ENCODE measurements around the gene WDR6. TPM values are rescaled to one million over a fixed set of nuclear protein-coding genes. Genes with fewer than 3 reads are reported as not detected.

Gene WDR6
- polyA plus RNA-seq, 1 experiment, result 164 TPM

DNA sequence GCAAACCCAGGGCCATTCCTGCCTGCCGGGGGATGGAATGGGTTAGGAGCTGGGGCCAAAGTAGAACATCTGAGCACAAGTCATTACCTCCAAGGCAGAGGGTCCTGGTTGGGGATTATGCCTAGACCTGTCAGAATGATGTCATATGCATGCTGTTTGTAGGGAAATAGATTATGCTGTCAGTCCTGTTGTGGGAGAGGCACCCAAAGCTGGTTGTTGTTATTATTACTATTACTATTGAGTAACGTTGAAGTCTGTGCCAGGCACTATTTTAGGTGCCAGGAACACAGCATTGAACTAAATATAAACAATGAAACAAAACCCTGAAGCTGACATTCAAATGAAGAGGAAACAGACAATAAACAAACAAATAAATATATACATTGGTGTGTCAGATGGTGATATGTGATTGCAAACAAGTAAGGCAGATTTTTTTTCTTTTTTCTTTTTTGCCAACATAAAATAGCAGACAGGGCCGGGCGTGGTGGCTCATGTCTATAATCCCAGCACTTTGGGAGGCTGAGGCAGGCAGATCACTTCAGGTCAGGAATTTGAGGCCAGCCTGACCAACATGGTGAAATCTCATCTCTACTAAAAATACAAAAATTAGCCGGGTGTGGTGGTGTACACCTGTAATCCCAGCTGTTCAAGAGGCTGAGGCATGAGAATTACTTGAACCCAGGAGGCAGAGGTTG lies 15.2 kb upstream of the WDR6 start:
- peaks cover 5% of the 10 kb centered on the region for H3K36me3 ChIP-seq (ENCODE audit: control insufficient read depth, insufficient read depth, low read length)
- no peak for DNase-seq (ENCODE audit: low read depth)
- ChIA-PET CTCF (interaction anchor here (0.9 to 5.7 kb wide), 7 partner anchors 7 to 41 kb away, joined by 3 to 60 read pairs (median 4); partner anchors contain the start of genes DALRD3, NDUFAF3 and WDR6), POLR2A (interaction anchor here (0.6 kb wide), 1 partner anchor 15 kb away, joined by 9 read pairs; the partner anchor contains the start of gene WDR6)
- peak overlapping the region; percentile 88; the same call in 1 of the 2 replicates for H3K4me3 ChIP-seq (ENCODE audit: low read depth, low read length)
- no peaks in the 10 kb centered on the region for H3K27me3 ChIP-seq (ENCODE audit: control insufficient read depth, insufficient read depth, low read length)
- TF ChIP-seq, protein P1, sequence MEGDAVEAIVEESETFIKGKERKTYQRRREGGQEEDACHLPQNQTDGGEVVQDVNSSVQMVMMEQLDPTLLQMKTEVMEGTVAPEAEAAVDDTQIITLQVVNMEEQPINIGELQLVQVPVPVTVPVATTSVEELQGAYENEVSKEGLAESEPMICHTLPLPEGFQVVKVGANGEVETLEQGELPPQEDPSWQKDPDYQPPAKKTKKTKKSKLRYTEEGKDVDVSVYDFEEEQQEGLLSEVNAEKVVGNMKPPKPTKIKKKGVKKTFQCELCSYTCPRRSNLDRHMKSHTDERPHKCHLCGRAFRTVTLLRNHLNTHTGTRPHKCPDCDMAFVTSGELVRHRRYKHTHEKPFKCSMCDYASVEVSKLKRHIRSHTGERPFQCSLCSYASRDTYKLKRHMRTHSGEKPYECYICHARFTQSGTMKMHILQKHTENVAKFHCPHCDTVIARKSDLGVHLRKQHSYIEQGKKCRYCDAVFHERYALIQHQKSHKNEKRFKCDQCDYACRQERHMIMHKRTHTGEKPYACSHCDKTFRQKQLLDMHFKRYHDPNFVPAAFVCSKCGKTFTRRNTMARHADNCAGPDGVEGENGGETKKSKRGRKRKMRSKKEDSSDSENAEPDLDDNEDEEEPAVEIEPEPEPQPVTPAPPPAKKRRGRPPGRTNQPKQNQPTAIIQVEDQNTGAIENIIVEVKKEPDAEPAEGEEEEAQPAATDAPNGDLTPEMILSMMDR (IDR thresholded peaks at IDR 0.05; ENCODE audit: insufficient read depth, low read depth, low read length), result no peak

DNA sequence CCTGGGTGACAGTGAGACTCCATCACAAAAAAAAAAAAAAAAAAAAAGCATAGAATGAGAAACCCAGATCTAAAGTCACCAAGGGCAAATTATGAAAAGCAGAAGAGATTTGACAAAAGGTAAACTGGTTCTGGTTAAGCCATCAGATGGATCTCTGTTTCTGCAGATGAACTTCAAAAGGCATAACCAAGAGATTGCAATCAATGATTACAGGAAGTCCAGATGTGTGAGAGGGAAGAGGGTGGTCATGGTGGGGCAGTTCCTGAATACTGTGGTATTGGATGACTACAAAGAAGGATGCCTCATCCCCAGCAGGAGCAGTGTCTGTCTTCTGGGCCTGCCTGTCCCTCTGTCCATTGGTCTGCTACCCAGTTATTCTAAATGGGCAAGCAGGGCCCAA lies 13.4 kb upstream of the WDR6 start:
- Histone ChIP-seq H3K4me3 (ENCODE audit: low read depth, low read length) (no peak overlapping the region), H3K27me3 (ENCODE audit: control insufficient read depth, insufficient read depth, low read length) (no peaks in the 10 kb centered on the region), H3K36me3 (ENCODE audit: control insufficient read depth, insufficient read depth, low read length) (peaks cover 5% of the 10 kb centered on the region)
- ChIA-PET POLR2A (interaction anchor here (0.7 kb wide), 1 partner anchor 13 kb away, joined by 8 read pairs; the partner anchor contains the start of gene WDR6), CTCF (no interaction called here)
- TF ChIP-seq, protein P1 (IDR thresholded peaks at IDR 0.05; ENCODE audit: insufficient read depth, low read depth, low read length), result no peak
- no peak for DNase-seq (ENCODE audit: low read depth)

DNA sequence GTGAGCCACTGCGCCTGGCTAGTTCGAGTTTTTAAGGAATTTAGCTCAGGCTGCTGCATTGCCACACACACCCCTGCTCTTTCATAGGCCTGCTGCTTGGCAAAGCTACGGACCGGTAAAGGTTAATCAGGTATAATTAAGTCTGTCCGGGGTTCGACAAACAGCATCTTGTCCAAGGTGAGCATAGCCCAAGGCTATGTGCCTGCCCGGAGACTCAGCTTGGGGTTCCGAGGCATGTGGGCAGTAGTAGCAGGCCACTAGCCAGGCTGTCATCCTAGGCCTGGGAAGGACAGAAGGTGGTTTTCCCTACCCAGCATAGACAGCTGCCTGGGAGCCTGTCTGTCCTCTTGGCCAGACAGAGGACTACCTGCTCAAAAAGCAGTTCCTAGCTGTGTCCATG lies 10.6 kb upstream of the WDR6 start:
- peaks cover 5% of the 10 kb centered on the region for H3K36me3 ChIP-seq (ENCODE audit: control insufficient read depth, insufficient read depth, low read length)
- no peaks in the 10 kb centered on the region for H3K27me3 ChIP-seq (ENCODE audit: control insufficient read depth, insufficient read depth, low read length)
- TF ChIP-seq, protein P1 (IDR thresholded peaks at IDR 0.05; ENCODE audit: insufficient read depth, low read depth, low read length), result no peak
- no peak for DNase-seq (ENCODE audit: low read depth)
- H3K4me3 ChIP-seq (ENCODE audit: low read depth, low read length), result no peak overlapping the region
- POLR2A ChIA-PET, result no interaction called here
- CTCF ChIA-PET, result interaction anchor here (1.0 kb wide), 1 partner anchor 10 kb away, joined by 3 read pairs; no protein-coding TSS in a partner anchor

DNA sequence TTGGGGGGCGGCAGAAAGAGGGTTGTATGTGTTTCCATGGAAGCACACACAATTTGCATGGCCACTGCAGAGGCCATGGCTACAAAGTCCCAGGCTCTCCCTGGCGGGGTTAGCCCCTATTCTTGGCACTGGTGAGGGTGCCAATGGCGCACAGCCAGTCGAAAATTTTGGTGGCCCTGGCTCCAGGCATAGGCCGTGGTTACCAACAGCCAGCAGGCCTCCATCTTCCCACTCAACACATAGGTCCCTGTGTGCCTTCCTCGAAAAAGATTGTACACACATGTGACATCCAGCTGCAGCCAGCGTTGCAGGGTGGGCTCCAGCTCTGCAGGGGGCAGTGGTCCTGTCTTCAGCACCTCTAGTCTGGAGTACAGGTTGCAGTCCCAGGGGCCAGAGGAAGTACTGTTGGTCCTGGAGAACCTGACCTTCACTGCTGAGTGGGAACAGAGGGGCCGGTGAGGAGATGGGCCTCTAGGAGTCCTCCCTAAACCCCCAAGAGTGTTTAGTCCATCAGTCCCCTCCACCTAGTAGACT lies 10.0 kb upstream of the WDR6 start:
- H3K27me3 ChIP-seq (ENCODE audit: control insufficient read depth, insufficient read depth, low read length), result no peaks in the 10 kb centered on the region
- ChIA-PET POLR2A (no interaction called here), CTCF (interaction anchor here (1.2 kb wide), 1 partner anchor 51 kb away, joined by 3 read pairs; no protein-coding TSS in a partner anchor)
- H3K4me3 ChIP-seq (ENCODE audit: low read depth, low read length), result no peak overlapping the region
- DNase-seq (ENCODE audit: low read depth), result no peak
- H3K36me3 ChIP-seq (ENCODE audit: control insufficient read depth, insufficient read depth, low read length), result peaks cover 5% of the 10 kb centered on the region
- TF ChIP-seq, protein P1 (IDR thresholded peaks at IDR 0.05; ENCODE audit: insufficient read depth, low read depth, low read length), result no peak
